ENCODE results near the gene YPEL3. TPM values are rescaled to one million over a fixed set of nuclear protein-coding genes. Genes with fewer than 3 reads are reported as not detected.
A peak's percentile ranks its signal among the peaks of the same experiment; 100 is the strongest.

YPEL3 gene
- total RNA-seq, 2 donors from 2014 or later = 42.0 to 57.2 TPM

DNA sequence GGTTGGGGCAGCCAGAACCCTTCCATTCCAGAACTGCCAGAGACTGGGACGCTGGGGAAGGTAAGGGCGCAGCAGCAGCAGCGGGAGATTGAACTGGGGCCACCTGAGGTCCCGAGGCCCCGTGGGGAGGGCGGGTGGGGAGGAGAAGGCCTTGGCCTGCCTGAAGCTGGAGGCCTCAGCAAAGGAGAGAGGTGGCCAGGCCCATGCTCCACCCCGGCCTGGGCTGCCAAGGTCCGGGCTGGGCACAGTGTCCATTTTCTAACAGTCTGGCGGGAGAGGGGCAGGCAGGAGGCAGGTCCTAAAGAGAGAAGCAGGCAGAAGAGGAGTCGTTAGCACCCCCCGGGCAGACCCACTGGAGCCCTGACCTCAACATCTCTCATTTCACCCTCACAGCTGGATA lies 18.4 kb upstream of the YPEL3 start:
- Histone ChIP-seq H3K4me1 (ENCODE audit: control insufficient read depth, insufficient read depth, low read length) (no peaks in the 10 kb centered on the region), H3K9ac (ENCODE audit: extremely low read depth, low read length, poor library complexity, severe bottlenecking) (no peak overlapping the region), H3K36me3 (ENCODE audit: control insufficient read depth, insufficient read depth, low read length) (peaks cover 2% of the 10 kb centered on the region), H3K4me3 (ENCODE audit: low read length) (no peak overlapping the region), H3K9me3 (ENCODE audit: control insufficient read depth, low read length) (no peaks in the 10 kb centered on the region), H3K27ac (ENCODE audit: low read depth, low read length) (no peak overlapping the region), H3K27me3 (ENCODE audit: control insufficient read depth, insufficient read depth, low read length, poor library complexity, severe bottlenecking) (no peaks in the 10 kb centered on the region)
- no peaks in the 10 kb centered on the region for H3K9me3 Mint-ChIP-seq
- H3K4me3 Mint-ChIP-seq = no peak overlapping the region
- TF ChIP-seq, protein P1, sequence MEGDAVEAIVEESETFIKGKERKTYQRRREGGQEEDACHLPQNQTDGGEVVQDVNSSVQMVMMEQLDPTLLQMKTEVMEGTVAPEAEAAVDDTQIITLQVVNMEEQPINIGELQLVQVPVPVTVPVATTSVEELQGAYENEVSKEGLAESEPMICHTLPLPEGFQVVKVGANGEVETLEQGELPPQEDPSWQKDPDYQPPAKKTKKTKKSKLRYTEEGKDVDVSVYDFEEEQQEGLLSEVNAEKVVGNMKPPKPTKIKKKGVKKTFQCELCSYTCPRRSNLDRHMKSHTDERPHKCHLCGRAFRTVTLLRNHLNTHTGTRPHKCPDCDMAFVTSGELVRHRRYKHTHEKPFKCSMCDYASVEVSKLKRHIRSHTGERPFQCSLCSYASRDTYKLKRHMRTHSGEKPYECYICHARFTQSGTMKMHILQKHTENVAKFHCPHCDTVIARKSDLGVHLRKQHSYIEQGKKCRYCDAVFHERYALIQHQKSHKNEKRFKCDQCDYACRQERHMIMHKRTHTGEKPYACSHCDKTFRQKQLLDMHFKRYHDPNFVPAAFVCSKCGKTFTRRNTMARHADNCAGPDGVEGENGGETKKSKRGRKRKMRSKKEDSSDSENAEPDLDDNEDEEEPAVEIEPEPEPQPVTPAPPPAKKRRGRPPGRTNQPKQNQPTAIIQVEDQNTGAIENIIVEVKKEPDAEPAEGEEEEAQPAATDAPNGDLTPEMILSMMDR (conservative IDR thresholded peaks at IDR 0.05) = no peak
- H3K36me3 Mint-ChIP-seq (ENCODE audit: low read depth) = peaks cover 34% of the 10 kb centered on the region
- no peaks in the 10 kb centered on the region for H3K4me1 Mint-ChIP-seq
- H3K27ac Mint-ChIP-seq = no peak overlapping the region
- DNase-seq = no peak
- H3K27me3 Mint-ChIP-seq (ENCODE audit: insufficient read depth) = no peaks in the 10 kb centered on the region
- WGBS, 2 experiments (ENCODE audit: insufficient coverage in 1 of 2, insufficient read length in 1 of 2) = 84 to 95% methylated on average over 4 to 9 of the region's 11 CpGs

- no peak for DNase-seq
- no peak overlapping the region for H3K4me3 ChIP-seq (ENCODE audit: low read length)
- TF ChIP-seq, protein P1 (conservative IDR thresholded peaks at IDR 0.05) = no peak
- peaks cover 30% of the 10 kb centered on the region for H3K36me3 Mint-ChIP-seq (ENCODE audit: low read depth)
- H3K4me1 ChIP-seq (ENCODE audit: control insufficient read depth, insufficient read depth, low read length) = no peaks in the 10 kb centered on the region
- H3K27ac ChIP-seq (ENCODE audit: low read depth, low read length) = no peak overlapping the region
- 95% methylated on average over 4 to 20 of the region's 20 CpGs for WGBS, 2 experiments (ENCODE audit: insufficient coverage in 1 of 2, insufficient read length in 1 of 2)
- no peaks in the 10 kb centered on the region for H3K36me3 ChIP-seq (ENCODE audit: control insufficient read depth, insufficient read depth, low read length)
- H3K4me1 Mint-ChIP-seq = no peaks in the 10 kb centered on the region
- H3K27me3 ChIP-seq (ENCODE audit: control insufficient read depth, insufficient read depth, low read length, poor library complexity, severe bottlenecking) = no peaks in the 10 kb centered on the region
- no peaks in the 10 kb centered on the region for H3K9me3 ChIP-seq (ENCODE audit: control insufficient read depth, low read length)
- no peaks in the 10 kb centered on the region for H3K9me3 Mint-ChIP-seq
- no peak overlapping the region for H3K9ac ChIP-seq (ENCODE audit: extremely low read depth, low read length, poor library complexity, severe bottlenecking)
- H3K4me3 Mint-ChIP-seq = no peak overlapping the region
- no peaks in the 10 kb centered on the region for H3K27me3 Mint-ChIP-seq (ENCODE audit: insufficient read depth)
- no peak overlapping the region for H3K27ac Mint-ChIP-seq
Observed at GRCh38 chr16:30113711-30114333, 17.8 kb upstream of the YPEL3 start.

DNA sequence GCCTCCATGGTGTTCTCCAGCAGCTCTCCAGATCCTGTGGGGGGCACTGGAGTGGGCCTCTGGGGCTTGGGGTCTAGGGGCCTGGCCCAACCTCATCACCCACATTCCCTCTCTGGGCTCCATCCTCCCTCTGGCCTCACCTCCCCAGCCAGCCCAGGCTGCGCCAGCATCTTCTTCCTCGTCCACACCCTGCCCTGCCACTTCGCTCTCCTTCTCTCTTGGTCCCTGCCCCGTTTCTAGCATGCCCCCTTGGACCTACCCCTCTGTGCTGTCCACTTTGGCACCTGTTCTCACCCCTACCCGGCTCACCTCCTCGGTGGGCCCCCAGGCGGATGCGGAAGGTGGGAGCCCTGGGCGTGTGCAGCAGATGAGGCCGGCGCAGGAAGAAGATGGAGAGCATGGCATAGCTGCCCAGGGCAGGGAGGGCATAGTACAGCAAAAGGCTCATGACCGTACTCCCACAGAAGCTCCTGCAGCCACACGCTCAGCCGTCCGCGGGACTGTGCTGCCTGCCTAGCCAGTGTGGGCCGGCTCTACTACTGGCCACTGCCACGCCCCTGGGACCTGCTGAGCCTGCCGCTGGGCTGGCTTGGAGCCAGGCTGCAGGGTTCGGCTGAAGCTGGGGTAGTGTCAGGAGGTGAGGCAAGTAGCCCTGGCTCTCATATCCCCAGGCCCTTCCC lies 17.2 kb upstream of the YPEL3 start, which contains the start of gene GDPD3:
Gene GDPD3 (minus strand): TSS at position 507 of the 680 bp plus-strand sequence. CDS start 59 bp downstream, at position 448.
- Mint-ChIP-seq H3K27ac (no peak within 1 kb of the TSS), H3K27me3 (ENCODE audit: insufficient read depth) (no peaks in the 10 kb centered on the region), H3K36me3 (ENCODE audit: low read depth) (peaks cover 31% of the 10 kb centered on the region), H3K4me3 (no peak within 1 kb of the TSS), H3K9me3 (no peaks in the 10 kb centered on the region), H3K4me1 (no peaks in the 10 kb centered on the region)
- no peak within 1 kb of the TSS for H3K4me3 ChIP-seq (ENCODE audit: low read length)
- 89 to 92% methylated on average over 7 to 20 of the region's 20 CpGs for WGBS, 2 experiments (ENCODE audit: insufficient coverage in 1 of 2, insufficient read length in 1 of 2)
- no peaks in the 10 kb centered on the region for H3K27me3 ChIP-seq (ENCODE audit: control insufficient read depth, insufficient read depth, low read length, poor library complexity, severe bottlenecking)
- no peak within 1 kb of the TSS for H3K27ac ChIP-seq (ENCODE audit: low read depth, low read length)
- no peaks in the 10 kb centered on the region for H3K9me3 ChIP-seq (ENCODE audit: control insufficient read depth, low read length)
- no peaks in the 10 kb centered on the region for H3K4me1 ChIP-seq (ENCODE audit: control insufficient read depth, insufficient read depth, low read length)
- no peak within 1 kb of the TSS for H3K9ac ChIP-seq (ENCODE audit: extremely low read depth, low read length, poor library complexity, severe bottlenecking)
- peak; percentile 72 for DNase-seq
- H3K36me3 ChIP-seq (ENCODE audit: control insufficient read depth, insufficient read depth, low read length) = no peaks in the 10 kb centered on the region
- TF ChIP-seq, protein P1 (conservative IDR thresholded peaks at IDR 0.05) = no peak
